LNCaP clone FGC (cell line): ENCODE measurements around the gene LCK.

Experiments used
- DNase-seq: peaks from one replicate; pipeline ENCODE4 v3.0.0-alpha.2; 2011; ENCODE audit warnings: low read depth
- H3K4me3 ChIP-seq: 2 replicates; pipeline ENCODE4 v1.5.1; 2011; ENCODE audit warnings: mild to moderate bottlenecking, low read depth, low read length, control low read depth
- TF ChIP-seq, protein P1 (sequence below): IDR thresholded peaks from 2 replicates; pipeline ENCODE4 v1.5.1; 2012; ENCODE audit warnings: mild to moderate bottlenecking; ENCODE audit not compliant: control insufficient read depth, insufficient read depth; ENCODE audit errors: extremely low read depth

The LCK gene

DNA sequence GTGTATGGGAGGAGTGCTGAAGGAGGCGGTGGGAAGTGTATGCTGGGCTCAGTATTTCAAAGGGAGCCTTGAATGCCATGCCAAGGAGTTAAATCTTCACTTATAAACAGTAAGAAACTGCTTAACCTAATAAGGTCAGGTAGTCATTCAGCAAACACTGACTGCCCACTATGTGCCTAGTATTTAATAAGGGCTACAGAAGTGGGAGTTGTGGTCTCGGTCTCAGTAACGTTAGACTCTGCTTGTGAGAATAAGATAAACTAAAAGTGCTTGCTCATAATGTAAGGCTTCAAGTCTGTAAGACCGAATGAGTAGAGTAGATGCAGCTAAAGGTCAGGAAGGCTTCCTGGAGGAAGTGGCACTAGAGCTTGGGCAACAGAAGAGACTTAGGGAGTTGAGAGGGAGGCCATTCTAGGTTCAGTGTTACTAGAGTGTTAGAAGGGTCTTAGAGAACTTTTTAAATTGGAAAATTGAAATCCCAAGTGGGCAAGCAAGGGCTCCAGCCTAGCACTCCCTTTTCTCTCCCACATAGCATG, 78.9 kb downstream of the LCK start:
- no peak overlapping the region for H3K4me3 ChIP-seq
- DNase-seq: no peak
- TF ChIP-seq, protein P1, sequence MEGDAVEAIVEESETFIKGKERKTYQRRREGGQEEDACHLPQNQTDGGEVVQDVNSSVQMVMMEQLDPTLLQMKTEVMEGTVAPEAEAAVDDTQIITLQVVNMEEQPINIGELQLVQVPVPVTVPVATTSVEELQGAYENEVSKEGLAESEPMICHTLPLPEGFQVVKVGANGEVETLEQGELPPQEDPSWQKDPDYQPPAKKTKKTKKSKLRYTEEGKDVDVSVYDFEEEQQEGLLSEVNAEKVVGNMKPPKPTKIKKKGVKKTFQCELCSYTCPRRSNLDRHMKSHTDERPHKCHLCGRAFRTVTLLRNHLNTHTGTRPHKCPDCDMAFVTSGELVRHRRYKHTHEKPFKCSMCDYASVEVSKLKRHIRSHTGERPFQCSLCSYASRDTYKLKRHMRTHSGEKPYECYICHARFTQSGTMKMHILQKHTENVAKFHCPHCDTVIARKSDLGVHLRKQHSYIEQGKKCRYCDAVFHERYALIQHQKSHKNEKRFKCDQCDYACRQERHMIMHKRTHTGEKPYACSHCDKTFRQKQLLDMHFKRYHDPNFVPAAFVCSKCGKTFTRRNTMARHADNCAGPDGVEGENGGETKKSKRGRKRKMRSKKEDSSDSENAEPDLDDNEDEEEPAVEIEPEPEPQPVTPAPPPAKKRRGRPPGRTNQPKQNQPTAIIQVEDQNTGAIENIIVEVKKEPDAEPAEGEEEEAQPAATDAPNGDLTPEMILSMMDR: no peak

DNA sequence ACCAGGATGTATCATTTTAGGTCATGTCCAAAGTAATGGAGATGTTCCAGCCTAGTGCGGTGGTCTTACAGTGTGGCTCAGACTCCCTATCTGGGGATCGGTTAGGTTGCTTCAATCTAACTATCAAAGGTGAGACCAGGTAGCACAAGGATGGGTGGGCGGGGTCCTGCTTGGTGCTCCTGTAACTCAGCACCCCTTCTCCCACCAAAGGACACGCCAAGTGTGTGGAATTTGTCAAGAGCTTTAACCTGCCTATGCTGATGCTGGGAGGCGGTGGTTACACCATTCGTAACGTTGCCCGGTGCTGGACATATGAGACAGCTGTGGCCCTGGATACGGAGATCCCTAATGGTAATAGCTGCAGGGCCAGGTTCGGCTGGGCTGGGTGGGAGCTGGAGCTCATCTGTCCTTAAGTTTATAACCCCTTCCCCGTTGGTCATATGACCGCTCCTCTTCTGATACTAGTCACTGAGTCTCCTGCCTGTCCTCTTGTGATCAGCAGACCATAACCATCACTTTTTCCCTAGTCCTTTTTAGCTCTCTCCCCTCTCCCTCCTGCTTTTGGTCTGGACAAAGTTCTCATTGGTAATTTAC, 79.6 kb downstream of the LCK start:
- TF ChIP-seq, protein P1: no peak

DNA sequence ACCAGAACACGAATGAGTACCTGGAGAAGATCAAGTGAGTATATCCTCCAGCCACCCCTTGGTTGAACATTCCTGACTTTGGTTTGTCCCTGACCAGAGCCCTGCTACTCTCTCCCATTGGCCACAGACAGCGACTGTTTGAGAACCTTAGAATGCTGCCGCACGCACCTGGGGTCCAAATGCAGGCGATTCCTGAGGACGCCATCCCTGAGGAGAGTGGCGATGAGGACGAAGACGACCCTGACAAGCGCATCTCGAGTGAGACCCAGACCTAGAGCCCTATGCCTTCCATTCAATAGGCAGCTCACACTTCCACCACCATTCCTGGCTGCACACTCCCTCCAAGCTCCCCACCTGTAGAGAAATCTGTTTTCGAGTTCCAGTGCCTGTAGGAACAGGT, 80.5 kb downstream of the LCK start:
- no peak for DNase-seq
- H3K4me3 ChIP-seq: no peak overlapping the region
- TF ChIP-seq, protein P1: no peak

More for the DNA sequence above, 79.6 kb downstream of the LCK start:
- no peak for DNase-seq
- H3K4me3 ChIP-seq: no peak overlapping the region

GRCh38 chr1:32332290-32333079, 81.4 kb downstream of the LCK start:
- TF ChIP-seq, protein P1: no peak
- no peak for DNase-seq
- H3K4me3 ChIP-seq: no peak overlapping the region

- no peak overlapping the region for H3K4me3 ChIP-seq
- TF ChIP-seq, protein P1: no peak
- DNase-seq: no peak
Measured at GRCh38 chr1:32333251-32333963, 82.3 kb downstream of the LCK start.

DNA sequence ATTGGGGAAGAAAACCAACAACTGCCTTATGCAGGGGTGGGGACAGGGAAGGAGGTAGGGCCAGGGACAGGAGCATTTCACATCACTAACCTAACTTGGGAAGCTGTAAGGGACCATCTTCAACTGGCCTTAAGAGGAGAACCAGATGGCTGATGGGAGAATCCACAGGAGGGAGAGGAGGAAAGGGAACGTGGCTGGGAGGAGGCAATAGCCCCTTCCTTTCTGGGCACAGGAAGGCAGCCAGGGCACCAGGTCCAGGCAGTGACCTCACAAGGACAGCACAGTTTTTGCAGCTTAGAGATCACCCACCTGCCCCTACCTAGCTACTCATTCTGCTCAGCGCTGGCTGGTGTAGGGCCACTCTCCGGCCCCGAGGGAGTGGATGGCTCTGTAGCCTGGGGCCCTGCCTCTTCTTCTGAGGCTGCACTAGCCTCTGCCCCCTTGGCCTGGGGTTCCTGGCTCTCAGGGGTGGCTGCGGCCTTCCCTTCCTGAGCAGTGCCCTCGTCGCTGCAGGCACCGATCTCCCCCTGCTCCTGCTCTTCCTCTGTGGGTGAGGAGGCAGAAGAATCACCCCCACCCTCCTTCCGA, 83.3 kb downstream of the LCK start:
- TF ChIP-seq, protein P1: no peak
- peak overlapping the region; percentile 78 for H3K4me3 ChIP-seq
- no peak for DNase-seq
